ENCODE data around the gene LCN10. TPM values are rescaled to one million over a fixed set of nuclear protein-coding genes. Genes with fewer than 3 reads are reported as not detected.

Gene LCN10
- total and polyA plus RNA-seq, 2 of the 13 experiments (the other 11 are each of a cell fraction or from before 2014, with no cell fraction given) = 0.53 to 0.61 TPM

DNA sequence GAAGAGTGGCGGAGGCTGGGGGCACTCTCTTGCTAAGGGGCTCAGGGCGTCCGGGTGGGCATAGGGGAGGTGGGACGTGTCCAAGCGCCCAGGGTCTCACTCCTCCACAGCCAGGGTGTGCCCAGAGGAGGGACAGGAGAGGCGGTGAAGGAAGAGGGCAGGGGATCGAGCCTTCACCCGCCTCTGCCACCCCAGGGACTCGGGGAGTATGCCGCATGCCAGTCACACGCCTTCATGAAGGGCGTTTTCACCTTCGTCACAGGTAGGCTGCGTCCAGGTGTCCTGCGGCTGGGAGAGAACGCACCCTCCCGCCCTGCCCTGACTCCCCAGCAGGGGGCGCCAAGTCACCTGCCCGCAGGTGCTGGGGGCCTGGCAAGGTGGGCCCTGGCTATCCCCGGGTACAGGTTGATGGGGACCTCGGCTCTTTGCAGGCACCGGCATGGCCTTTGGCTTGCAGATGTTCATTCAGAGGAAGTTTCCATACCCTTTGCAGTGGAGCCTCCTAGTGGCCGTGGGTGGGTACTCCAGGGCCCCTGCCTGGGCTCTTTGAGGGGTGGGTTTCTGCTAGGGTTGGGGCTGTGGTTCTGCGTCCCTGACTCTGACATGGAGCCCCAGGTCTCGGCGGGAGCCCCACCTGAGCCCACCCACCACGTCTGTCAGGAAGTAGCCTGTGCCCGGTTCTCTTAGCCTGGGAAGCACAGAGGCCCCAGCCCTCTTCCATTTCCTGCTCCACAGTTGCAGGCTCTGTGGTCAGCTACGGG is 49.0 kb upstream of the LCN10 start (continued):
- TF ChIP-seq ZNF432 (CRISPR knock-in tag; IDR thresholded peaks at IDR 0.05; ENCODE audit: borderline replicate concordance) (no peak), PCBP2 (optimal IDR thresholded peaks at IDR 0.05; ENCODE audit: low read depth, low read length, poor library complexity, severe bottlenecking) (no peak), KLF13 (CRISPR knock-in tag; IDR thresholded peaks at IDR 0.05) (no peak), FOXM1 (CRISPR knock-in tag; IDR thresholded peaks at IDR 0.05) (0 out of 2 replicates have a peak, but pooled peaks have one; percentile 24), ZNF124 (CRISPR knock-in tag; IDR thresholded peaks at IDR 0.05) (0 out of 2 replicates have a peak, but pooled peaks have one; percentile 9), NFYB (CRISPR knock-in tag; IDR thresholded peaks at IDR 0.05) (no peak), NKX3-1 (CRISPR knock-in tag; IDR thresholded peaks at IDR 0.05) (no peak), NBN (conservative IDR thresholded peaks at IDR 0.05) (no peak), GABPA (IDR thresholded peaks at IDR 0.05; ENCODE audit: low read depth, low read length) (no peak), GABPA (CRISPR knock-in tag; IDR thresholded peaks at IDR 0.05; ENCODE audit: low read depth) (no peak), ZNF10 (CRISPR knock-in tag; IDR thresholded peaks at IDR 0.05; ENCODE audit: borderline replicate concordance, low read depth) (no peak), ZBTB1 (CRISPR knock-in tag; IDR thresholded peaks at IDR 0.05; ENCODE audit: borderline replicate concordance) (peak; percentile 71; the same call in 1 of the 2 replicates), ZNF136 (CRISPR knock-in tag; IDR thresholded peaks at IDR 0.05; ENCODE audit: low read depth) (no peak), NFIB (CRISPR knock-in tag; IDR thresholded peaks at IDR 0.05; ENCODE audit: borderline replicate concordance) (no peak), BCL6 (CRISPR knock-in tag; IDR thresholded peaks at IDR 0.05) (no peak), ZNF7 (CRISPR knock-in tag; IDR thresholded peaks at IDR 0.05) (no peak), FIP1L1 (IDR thresholded peaks at IDR 0.05; ENCODE audit: borderline replicate concordance, insufficient read depth, low read depth, low read length) (no peak)
- TF ChIP-seq, protein P1, sequence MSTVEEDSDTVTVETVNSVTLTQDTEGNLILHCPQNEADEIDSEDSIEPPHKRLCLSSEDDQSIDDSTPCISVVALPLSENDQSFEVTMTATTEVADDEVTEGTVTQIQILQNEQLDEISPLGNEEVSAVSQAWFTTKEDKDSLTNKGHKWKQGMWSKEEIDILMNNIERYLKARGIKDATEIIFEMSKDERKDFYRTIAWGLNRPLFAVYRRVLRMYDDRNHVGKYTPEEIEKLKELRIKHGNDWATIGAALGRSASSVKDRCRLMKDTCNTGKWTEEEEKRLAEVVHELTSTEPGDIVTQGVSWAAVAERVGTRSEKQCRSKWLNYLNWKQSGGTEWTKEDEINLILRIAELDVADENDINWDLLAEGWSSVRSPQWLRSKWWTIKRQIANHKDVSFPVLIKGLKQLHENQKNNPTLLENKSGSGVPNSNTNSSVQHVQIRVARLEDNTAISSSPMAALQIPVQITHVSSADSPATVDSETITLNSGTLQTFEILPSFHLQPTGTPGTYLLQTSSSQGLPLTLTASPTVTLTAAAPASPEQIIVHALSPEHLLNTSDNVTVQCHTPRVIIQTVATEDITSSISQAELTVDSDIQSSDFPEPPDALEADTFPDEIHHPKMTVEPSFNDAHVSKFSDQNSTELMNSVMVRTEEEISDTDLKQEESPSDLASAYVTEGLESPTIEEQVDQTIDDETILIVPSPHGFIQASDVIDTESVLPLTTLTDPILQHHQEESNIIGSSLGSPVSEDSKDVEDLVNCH (CRISPR knock-in tag; IDR thresholded peaks at IDR 0.05) = no peak
- TF ChIP-seq, protein P2, sequence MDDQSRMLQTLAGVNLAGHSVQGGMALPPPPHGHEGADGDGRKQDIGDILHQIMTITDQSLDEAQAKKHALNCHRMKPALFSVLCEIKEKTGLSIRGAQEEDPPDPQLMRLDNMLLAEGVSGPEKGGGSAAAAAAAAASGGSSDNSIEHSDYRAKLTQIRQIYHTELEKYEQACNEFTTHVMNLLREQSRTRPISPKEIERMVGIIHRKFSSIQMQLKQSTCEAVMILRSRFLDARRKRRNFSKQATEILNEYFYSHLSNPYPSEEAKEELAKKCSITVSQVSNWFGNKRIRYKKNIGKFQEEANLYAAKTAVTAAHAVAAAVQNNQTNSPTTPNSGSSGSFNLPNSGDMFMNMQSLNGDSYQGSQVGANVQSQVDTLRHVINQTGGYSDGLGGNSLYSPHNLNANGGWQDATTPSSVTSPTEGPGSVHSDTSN (CRISPR knock-in tag; IDR thresholded peaks at IDR 0.05; ENCODE audit: borderline replicate concordance) = no peak
- TF ChIP-seq, protein P3, sequence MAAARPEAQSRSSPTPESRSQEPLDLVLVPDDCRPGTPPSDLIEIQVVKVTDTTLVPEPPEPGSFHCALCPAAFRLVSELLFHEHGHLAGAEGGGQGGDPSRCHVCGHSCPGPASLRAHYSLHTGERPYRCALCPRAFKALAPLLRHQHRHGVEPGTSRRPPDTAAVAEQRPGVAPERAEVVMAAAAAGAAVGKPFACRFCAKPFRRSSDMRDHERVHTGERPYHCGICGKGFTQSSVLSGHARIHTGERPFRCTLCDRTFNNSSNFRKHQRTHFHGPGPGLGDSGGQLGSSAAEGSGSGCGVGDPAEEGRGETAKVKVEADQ (CRISPR knock-in tag; IDR thresholded peaks at IDR 0.05; ENCODE audit: borderline replicate concordance) = no peak; the same call in 1 of the 2 replicates
- TF ChIP-seq, protein P4, sequence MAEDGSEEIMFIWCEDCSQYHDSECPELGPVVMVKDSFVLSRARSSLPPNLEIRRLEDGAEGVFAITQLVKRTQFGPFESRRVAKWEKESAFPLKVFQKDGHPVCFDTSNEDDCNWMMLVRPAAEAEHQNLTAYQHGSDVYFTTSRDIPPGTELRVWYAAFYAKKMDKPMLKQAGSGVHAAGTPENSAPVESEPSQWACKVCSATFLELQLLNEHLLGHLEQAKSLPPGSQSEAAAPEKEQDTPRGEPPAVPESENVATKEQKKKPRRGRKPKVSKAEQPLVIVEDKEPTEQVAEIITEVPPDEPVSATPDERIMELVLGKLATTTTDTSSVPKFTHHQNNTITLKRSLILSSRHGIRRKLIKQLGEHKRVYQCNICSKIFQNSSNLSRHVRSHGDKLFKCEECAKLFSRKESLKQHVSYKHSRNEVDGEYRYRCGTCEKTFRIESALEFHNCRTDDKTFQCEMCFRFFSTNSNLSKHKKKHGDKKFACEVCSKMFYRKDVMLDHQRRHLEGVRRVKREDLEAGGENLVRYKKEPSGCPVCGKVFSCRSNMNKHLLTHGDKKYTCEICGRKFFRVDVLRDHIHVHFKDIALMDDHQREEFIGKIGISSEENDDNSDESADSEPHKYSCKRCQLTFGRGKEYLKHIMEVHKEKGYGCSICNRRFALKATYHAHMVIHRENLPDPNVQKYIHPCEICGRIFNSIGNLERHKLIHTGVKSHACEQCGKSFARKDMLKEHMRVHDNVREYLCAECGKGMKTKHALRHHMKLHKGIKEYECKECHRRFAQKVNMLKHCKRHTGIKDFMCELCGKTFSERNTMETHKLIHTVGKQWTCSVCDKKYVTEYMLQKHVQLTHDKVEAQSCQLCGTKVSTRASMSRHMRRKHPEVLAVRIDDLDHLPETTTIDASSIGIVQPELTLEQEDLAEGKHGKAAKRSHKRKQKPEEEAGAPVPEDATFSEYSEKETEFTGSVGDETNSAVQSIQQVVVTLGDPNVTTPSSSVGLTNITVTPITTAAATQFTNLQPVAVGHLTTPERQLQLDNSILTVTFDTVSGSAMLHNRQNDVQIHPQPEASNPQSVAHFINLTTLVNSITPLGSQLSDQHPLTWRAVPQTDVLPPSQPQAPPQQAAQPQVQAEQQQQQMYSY (CRISPR knock-in tag; IDR thresholded peaks at IDR 0.05) = no peak
